ENCODE measurements around the gene TRHDE.

DNA sequence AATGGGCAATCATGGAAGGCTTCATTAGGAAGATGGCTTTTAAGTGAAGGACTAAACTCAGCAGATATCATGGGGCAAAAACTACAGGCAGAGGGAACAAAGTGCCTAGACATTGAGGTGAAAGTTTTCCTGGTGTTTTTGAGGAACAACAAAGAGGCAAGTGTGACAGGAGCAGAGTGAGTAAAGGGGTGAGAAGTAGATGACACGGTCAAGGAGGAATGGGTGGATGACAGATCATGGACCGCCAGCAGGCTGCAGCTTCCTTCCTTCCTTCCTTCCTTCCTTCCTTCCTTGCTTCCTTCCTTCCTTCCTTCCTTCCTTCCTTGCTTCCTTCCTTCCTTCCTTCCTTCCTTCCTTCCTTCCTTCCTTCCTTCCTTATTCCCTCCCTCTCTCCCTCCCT lies 108.3 kb downstream of the TRHDE start:
- TF ChIP-seq, protein P1, sequence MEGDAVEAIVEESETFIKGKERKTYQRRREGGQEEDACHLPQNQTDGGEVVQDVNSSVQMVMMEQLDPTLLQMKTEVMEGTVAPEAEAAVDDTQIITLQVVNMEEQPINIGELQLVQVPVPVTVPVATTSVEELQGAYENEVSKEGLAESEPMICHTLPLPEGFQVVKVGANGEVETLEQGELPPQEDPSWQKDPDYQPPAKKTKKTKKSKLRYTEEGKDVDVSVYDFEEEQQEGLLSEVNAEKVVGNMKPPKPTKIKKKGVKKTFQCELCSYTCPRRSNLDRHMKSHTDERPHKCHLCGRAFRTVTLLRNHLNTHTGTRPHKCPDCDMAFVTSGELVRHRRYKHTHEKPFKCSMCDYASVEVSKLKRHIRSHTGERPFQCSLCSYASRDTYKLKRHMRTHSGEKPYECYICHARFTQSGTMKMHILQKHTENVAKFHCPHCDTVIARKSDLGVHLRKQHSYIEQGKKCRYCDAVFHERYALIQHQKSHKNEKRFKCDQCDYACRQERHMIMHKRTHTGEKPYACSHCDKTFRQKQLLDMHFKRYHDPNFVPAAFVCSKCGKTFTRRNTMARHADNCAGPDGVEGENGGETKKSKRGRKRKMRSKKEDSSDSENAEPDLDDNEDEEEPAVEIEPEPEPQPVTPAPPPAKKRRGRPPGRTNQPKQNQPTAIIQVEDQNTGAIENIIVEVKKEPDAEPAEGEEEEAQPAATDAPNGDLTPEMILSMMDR (IDR thresholded peaks at IDR 0.05; ENCODE audit: poor library complexity, severe bottlenecking) = no peak
- TF ChIP-seq EP300 (conservative IDR thresholded peaks at IDR 0.05; ENCODE audit: poor library complexity, severe bottlenecking) = no peak
- TF ChIP-seq RAD21 (conservative IDR thresholded peaks at IDR 0.05) = no peak
- TF ChIP-seq MXI1 (conservative IDR thresholded peaks at IDR 0.05; ENCODE audit: poor library complexity, severe bottlenecking) = no peak
